Heart right ventricle (tissue), 16 donors: Measurements from ENCODE around the gene CDCP1. TPM values are rescaled to one million over a fixed set of nuclear protein-coding genes. Genes with fewer than 3 reads are reported as not detected.

Source experiments
- ATAC-seq, 8 donors: fragments of 200-7000 bp; cut with Tn5 transposase; one replicate each; pipeline ENCODE4 v1.9.1; 2020; ENCODE audit warnings: mild to moderate bottlenecking in 8 of 8, moderate library complexity in 8 of 8, moderate number of reproducible peaks in 1 of 8
- DNase-seq, 2 donors: peaks; one replicate each; pipeline ENCODE4 v3.0.0-alpha.2; 2020
- H3K27ac ChIP-seq, 10 donors: fragments of 200-600 bp; sonication (generic) in 2 of 10; one replicate each; pipeline versions ENCODE4 v1.5.0 to v1.8.0; 2020 to 2022; ENCODE audit warnings: mild to moderate bottlenecking in 3 of 10
- H3K27me3 ChIP-seq, 7 donors: fragments of 200-600 bp; one replicate each; pipeline ENCODE4 v1.8.0; 2021 to 2022; ENCODE audit warnings: mild to moderate bottlenecking in 2 of 7
- H3K36me3 ChIP-seq, 9 donors: fragments of 200-600 bp; sonication (generic) in 1 of 9; one replicate each; pipeline versions ENCODE4 v1.5.0 to v1.8.0; 2020 to 2022; ENCODE audit warnings: mild to moderate bottlenecking in 2 of 9
- H3K4me1 ChIP-seq, 9 donors: fragments of 200-600 bp; sonication (generic) in 1 of 9; one replicate each; pipeline versions ENCODE4 v1.5.0 to v1.8.0; 2020 to 2022; ENCODE audit warnings: mild to moderate bottlenecking in 4 of 9
- H3K4me3 ChIP-seq, 10 donors: fragments of 200-600 bp; sonication (generic) in 2 of 10; one replicate each; pipeline versions ENCODE4 v1.5.0 to v1.8.0; 2020 to 2022; ENCODE audit warnings: mild to moderate bottlenecking in 7 of 10, moderate library complexity in 2 of 10
- H3K9me3 ChIP-seq, 11 donors: fragments of 200-600 bp in 10 of 11; sonication (generic) in 2 of 11; one replicate each; pipeline versions ENCODE4 v1.5.0 to v1.8.0; 2013 to 2022; ENCODE audit warnings: mild to moderate bottlenecking in 2 of 11, control low read depth in 1 of 11, moderate library complexity in 1 of 11
- CTCF ChIP-seq, 9 donors: fragments of 200-600 bp; sonication (generic) in 2 of 9; IDR thresholded peaks; one replicate each; pipeline versions ENCODE4 v1.5.0 to v1.8.0; 2021 to 2022; ENCODE audit warnings: antibody characterized with exemption in 9 of 9, mild to moderate bottlenecking in 5 of 9, moderate library complexity in 1 of 9
- WGBS, 2 donors: extraction: QIAGEN DNeasy Blood & Tissue Kit; methylation state at CpG; one replicate each; pipeline ENCODE4 v1.1.7; 2013; ENCODE audit warnings: inconsistent platforms in 1 of 2; 5-methylcytosine and 5-hydroxymethylcytosine counted together
- intact Hi-C, 10 donors: fragments of 100-400 bp; cut with DNase I; formaldehyde crosslinking; loops; one replicate each; pipeline versions ENCODE4 v1.11.1 to v1.14.2; 2022
- polyA plus RNA-seq, 2 donors: library from polyadenylated mRNA; stranded (reverse); fragments of 200-250 nt; gene quantifications; one replicate each; pipeline ENCODE4 v1.2.3, GENCODE V29; 2013
- total RNA-seq, 10 donors: library from RNA; stranded (reverse); fragmentation: NEBNext Ultra II Directional in 3 of 10; extraction: Animal tissue kit (Norgen Biotek cat#: 25700) in 3 of 10; gene quantifications; one replicate each; pipeline versions ENCODE4 v1.2.1 to v1.2.4, GENCODE V29; 2021 to 2023
- donor health status: Arrhythmogenic right ventricular cardiomyopathy.
- donor health status: ischemic (EF 13 %, LVEDD 7.1; RV severe dilation, severe dysfunction).
- donor health status: healthy with polysubstance abuse.
- donor health status: DM: no; HTN: yes; CAD: no.
- donor health status: DM: no; HTN: no; CAD: no.
- donor health status: ischemic (EF 25% LVEDD 6.9; RV normal size, moderate dysfunction).
- donor health status: ischemic (EF 25% LVEDD 5.7; RV mildly dilated, moderate dysfunction).
- donor health status: healthy.
- donor health status: DM: yes; HTN: yes; CAD: no.
- donor health status: Ischemic cardiomyopathy.
- donor health status: ischemic (EF 35%, LVEDD 5.7; RV mildly dilated, moderate dysfunction).
- donor health status: nonischemic (EF 11% LVEDD 7.7; RV severe dilation, severe dysfunction).
- donor health status: DM: yes; HTN: yes; CAD: no.
- donor health status: PGD.
- donor health status: ischemic (EF 29% LVEDD 5.4; RV normal size, mild dysfunction).
- donor health status: nonischemic (EF 23%, LVEDD 6.1; RV moderate dilation, normal function).

CDCP1 gene
- total and polyA plus RNA-seq, 12 donors: 0.15 to 2.8 (median 0.27) TPM

GRCh38 chr3:45181496-45181895 lies 35.3 kb upstream of the CDCP1 start:
- Histone ChIP-seq H3K4me1 (peaks cover 0 to 5% (median 0%) of the 10 kb centered on the region in 9 donors), H3K27me3 (peaks cover 0 to 7% (median 0%) of the 10 kb centered on the region in 7 donors), H3K9me3 (no peaks in the 10 kb centered on the region), H3K4me3 (no peak overlapping the region), H3K36me3 (no peaks in the 10 kb centered on the region), H3K27ac (no peak overlapping the region)
- DNase-seq: no peak
- intact Hi-C loops: no loop called here
- no peak for ATAC-seq
- no peak for TF ChIP-seq CTCF (IDR thresholded peaks at IDR 0.05)
- 71 to 77% methylated on average over 5 of the region's 5 CpGs for WGBS, 2 donors

DNA sequence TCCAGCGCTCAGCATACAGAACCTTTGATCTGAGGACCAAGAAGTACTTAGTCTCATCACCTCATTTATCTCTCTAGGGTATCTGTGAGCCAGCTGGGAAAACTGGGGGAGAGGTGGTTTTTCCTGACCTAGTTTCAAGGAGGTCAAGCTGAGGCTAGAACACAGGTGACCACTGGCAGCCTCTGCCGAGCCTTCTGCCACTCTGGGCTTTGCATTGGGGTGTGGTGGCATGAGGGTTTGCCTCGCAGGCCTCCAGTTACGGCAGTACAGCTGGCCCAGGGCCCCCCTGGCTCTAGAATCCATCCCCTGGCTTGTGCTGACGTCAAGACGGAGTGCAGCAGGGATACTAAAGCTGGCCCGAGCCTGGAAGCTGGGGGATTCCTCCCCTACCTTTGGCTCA lies 34.7 kb upstream of the CDCP1 start:
- Histone ChIP-seq H3K9me3 (no peaks in the 10 kb centered on the region), H3K27me3 (peaks cover 0 to 7% (median 0%) of the 10 kb centered on the region in 7 donors), H3K36me3 (no peaks in the 10 kb centered on the region), H3K27ac (no peak overlapping the region), H3K4me3 (no peak overlapping the region), H3K4me1 (peaks cover 0 to 5% (median 0%) of the 10 kb centered on the region in 9 donors)
- DNase-seq (no peak), ATAC-seq (no peak)
- no peak for TF ChIP-seq CTCF (IDR thresholded peaks at IDR 0.05)
- intact Hi-C loops: no loop called here
- 80 to 82% methylated on average over 7 of the region's 7 CpGs for WGBS, 2 donors

GRCh38 chr3:45180051-45180450 lies 33.9 kb upstream of the CDCP1 start:
- DNase-seq (no peak), ATAC-seq (no peak)
- no peak overlapping the region for H3K27ac ChIP-seq
- peaks cover 0 to 5% (median 0%) of the 10 kb centered on the region in 9 donors for H3K4me1 ChIP-seq
- no peak for TF ChIP-seq CTCF (IDR thresholded peaks at IDR 0.05)
- H3K9me3 ChIP-seq: no peaks in the 10 kb centered on the region
- peaks cover 0 to 7% (median 0%) of the 10 kb centered on the region in 7 donors for H3K27me3 ChIP-seq
- no peak overlapping the region for H3K4me3 ChIP-seq
- WGBS, 2 donors: 77 to 91% methylated on average over 6 of the region's 6 CpGs
- intact Hi-C loops: no loop called here
- no peaks in the 10 kb centered on the region for H3K36me3 ChIP-seq

- 87 to 89% methylated on average over 3 of the region's 3 CpGs for WGBS, 2 donors
- H3K4me3 ChIP-seq: no peak overlapping the region
- H3K9me3 ChIP-seq: no peaks in the 10 kb centered on the region
- DNase-seq (no peak), ATAC-seq (no peak)
- H3K27me3 ChIP-seq: peaks cover 0 to 7% (median 0%) of the 10 kb centered on the region in 7 donors
- no peaks in the 10 kb centered on the region for H3K36me3 ChIP-seq
- intact Hi-C loops: no loop called here
- peaks cover 0 to 5% (median 0%) of the 10 kb centered on the region in 9 donors for H3K4me1 ChIP-seq
- H3K27ac ChIP-seq: no peak overlapping the region
- TF ChIP-seq CTCF (IDR thresholded peaks at IDR 0.05): no peak
These were observed 33.0 kb upstream of the CDCP1 start for GRCh38 chr3:45179163-45179562.
